GM12878 (cell line): ENCODE data around the gene PRRT1. TPM values are rescaled to one million over a fixed set of nuclear protein-coding genes. Genes with fewer than 3 reads are reported as not detected.
A peak's percentile ranks its signal among the peaks of the same experiment; 100 is the strongest.

Source experiments
- ASH2L ChIP-seq: fragments of 300-600, 200-600 bp; sonication (generic); IDR thresholded peaks from 2 replicates; pipeline ENCODE4 v1.6.1; 2017; ENCODE audit warnings: low read depth, mild to moderate bottlenecking, borderline replicate concordance
- ATF7 ChIP-seq: fragments of 450-650 bp; IDR thresholded peaks from 2 replicates; pipeline ENCODE4 v1.6.1; 2016; ENCODE audit warnings: low read depth, mild to moderate bottlenecking
- CTCF ChIP-seq, 3 experiments: IDR thresholded peaks in 2 of 3; conservative IDR thresholded peaks in 1 of 3; 2 replicates each; pipeline ENCODE4 v1.5.1; 2011; ENCODE audit warnings: low read depth in 3 of 3, low read length in 3 of 3, mild to moderate bottlenecking in 3 of 3, control low read depth in 2 of 3, moderate library complexity in 2 of 3, inconsistent platforms in 1 of 3, mixed read lengths in 1 of 3; ENCODE audit not compliant: control insufficient read depth in 2 of 3, insufficient read depth in 1 of 3; ENCODE audit errors: extremely low read depth in 1 of 3
- EZH2 ChIP-seq: IDR thresholded peaks from 2 replicates; pipeline ENCODE4 v1.6.1; 2012; ENCODE audit warnings: low read depth, mild to moderate bottlenecking, control low read depth, inconsistent platforms, low read length, borderline replicate concordance; ENCODE audit not compliant: control insufficient read depth
- HSF1 ChIP-seq: fragments of 150-350 bp; IDR thresholded peaks from 2 replicates; pipeline ENCODE4 v1.6.1; 2014; ENCODE audit warnings: mild to moderate bottlenecking, low read depth, low read length
- IRF4 ChIP-seq: IDR thresholded peaks from 2 replicates; pipeline ENCODE4 v1.6.1; 2011; ENCODE audit warnings: low read depth, low read length
- NFYA ChIP-seq: IDR thresholded peaks from 2 replicates; pipeline ENCODE4 v1.6.1; 2011; ENCODE audit warnings: low read depth, mild to moderate bottlenecking, low read length, improper control_type of control experiment, borderline replicate concordance
- NFYB ChIP-seq: IDR thresholded peaks from 2 replicates; pipeline ENCODE4 v1.6.1; 2011; ENCODE audit warnings: low read depth, mild to moderate bottlenecking, low read length, improper control_type of control experiment, moderate library complexity; ENCODE audit not compliant: insufficient read depth
- POLR2AphosphoS2 ChIP-seq: IDR thresholded peaks from 2 replicates; pipeline ENCODE4 v1.6.1; 2011; ENCODE audit warnings: low read depth, mild to moderate bottlenecking, low read length, improper control_type of control experiment, moderate library complexity
- RAD21 ChIP-seq: IDR thresholded peaks from 2 replicates; pipeline ENCODE4 v1.6.1; 2011; ENCODE audit warnings: mild to moderate bottlenecking, low read depth, low read length, moderate library complexity; ENCODE audit not compliant: insufficient read depth
- RELB ChIP-seq: fragments of 450-650 bp; IDR thresholded peaks from 2 replicates; pipeline ENCODE4 v1.6.1; 2017; ENCODE audit warnings: low read depth, mild to moderate bottlenecking, moderate library complexity
- ZBTB4 ChIP-seq: fragments of 450-650 bp; formaldehyde crosslinking; IDR thresholded peaks from 2 replicates; pipeline ENCODE4 v1.4.0; 2022; ENCODE audit warnings: mild to moderate bottlenecking, moderate library complexity
- ZNF207 ChIP-seq: fragments of 450-650 bp; IDR thresholded peaks from 2 replicates; pipeline ENCODE4 v1.6.1; 2014; ENCODE audit warnings: antibody characterized with exemption, mild to moderate bottlenecking, borderline replicate concordance
- polyA plus RNA-seq, 11 experiments: library from polyadenylated mRNA; depleted of rRNA in 4 of 11; unstranded in 6 of 11; stranded (reverse) in 5 of 11; fragments of >200 nt; fragmentation: Nextera tagmentation in 4 of 11; fragmentation: Illumina TruSeq in 1 of 11; extraction: Ambion mirVana in 4 of 11; extraction: Trizol in 1 of 11; gene quantifications; 1 replicate in 1 of 11; 2 replicates in 10 of 11; pipeline versions ENCODE4 v1.2.1 to v1.2.3, GENCODE V29; 2011 to 2016; ENCODE audit warnings: inconsistent platforms in 2 of 11, missing spikeins in 2 of 11, low read depth in 1 of 11
- total RNA-seq, 4 experiments: library from RNA; depleted of rRNA in 3 of 4; stranded (reverse); fragments of >200 nt in 3 of 4; fragmentation: Illumina TruSeq in 1 of 4; extraction: Trizol in 1 of 4; gene quantifications; 2 replicates each; pipeline versions ENCODE4 v1.2.1 to v1.2.3, GENCODE V29; 2013 to 2021
- TF ChIP-seq, protein P1 (sequence below): IDR thresholded peaks from 2 replicates; pipeline ENCODE4 v1.6.1; 2012; ENCODE audit warnings: mild to moderate bottlenecking, low read depth, low read length

Gene PRRT1
- total and polyA plus RNA-seq, 10 of the 15 experiments (the other 5 are each of a cell fraction or from before 2014, with no cell fraction given) = 0.04 to 0.15 (median 0.10) TPM; not detected in 6

GRCh38 chr6:32190054-32190851, 38.5 kb upstream of the PRRT1 start, which contains the start of gene PBX2 (continued):
- no peak for TF ChIP-seq HSF1
- no peak for TF ChIP-seq ASH2L
- TF ChIP-seq, protein P1, sequence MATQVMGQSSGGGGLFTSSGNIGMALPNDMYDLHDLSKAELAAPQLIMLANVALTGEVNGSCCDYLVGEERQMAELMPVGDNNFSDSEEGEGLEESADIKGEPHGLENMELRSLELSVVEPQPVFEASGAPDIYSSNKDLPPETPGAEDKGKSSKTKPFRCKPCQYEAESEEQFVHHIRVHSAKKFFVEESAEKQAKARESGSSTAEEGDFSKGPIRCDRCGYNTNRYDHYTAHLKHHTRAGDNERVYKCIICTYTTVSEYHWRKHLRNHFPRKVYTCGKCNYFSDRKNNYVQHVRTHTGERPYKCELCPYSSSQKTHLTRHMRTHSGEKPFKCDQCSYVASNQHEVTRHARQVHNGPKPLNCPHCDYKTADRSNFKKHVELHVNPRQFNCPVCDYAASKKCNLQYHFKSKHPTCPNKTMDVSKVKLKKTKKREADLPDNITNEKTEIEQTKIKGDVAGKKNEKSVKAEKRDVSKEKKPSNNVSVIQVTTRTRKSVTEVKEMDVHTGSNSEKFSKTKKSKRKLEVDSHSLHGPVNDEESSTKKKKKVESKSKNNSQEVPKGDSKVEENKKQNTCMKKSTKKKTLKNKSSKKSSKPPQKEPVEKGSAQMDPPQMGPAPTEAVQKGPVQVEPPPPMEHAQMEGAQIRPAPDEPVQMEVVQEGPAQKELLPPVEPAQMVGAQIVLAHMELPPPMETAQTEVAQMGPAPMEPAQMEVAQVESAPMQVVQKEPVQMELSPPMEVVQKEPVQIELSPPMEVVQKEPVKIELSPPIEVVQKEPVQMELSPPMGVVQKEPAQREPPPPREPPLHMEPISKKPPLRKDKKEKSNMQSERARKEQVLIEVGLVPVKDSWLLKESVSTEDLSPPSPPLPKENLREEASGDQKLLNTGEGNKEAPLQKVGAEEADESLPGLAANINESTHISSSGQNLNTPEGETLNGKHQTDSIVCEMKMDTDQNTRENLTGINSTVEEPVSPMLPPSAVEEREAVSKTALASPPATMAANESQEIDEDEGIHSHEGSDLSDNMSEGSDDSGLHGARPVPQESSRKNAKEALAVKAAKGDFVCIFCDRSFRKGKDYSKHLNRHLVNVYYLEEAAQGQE = no peak
- no peak for TF ChIP-seq EZH2
- TF ChIP-seq POLR2AphosphoS2 = peak; percentile 70; the same call in 1 of the 2 replicates
- peak; percentile 87 for TF ChIP-seq ATF7
- 0 out of 6 replicates have a peak, but pooled peaks of 1 of the 3 experiments have one; percentile 2 for TF ChIP-seq CTCF (IDR thresholded peaks at IDR 0.05 in 2 of 3, conservative IDR thresholded peaks at IDR 0.05 in 1 of 3; ENCODE audit: control insufficient read depth in 2 of 3, extremely low read depth in 1 of 3, insufficient read depth in 1 of 3, low read depth in 3 of 3, low read length in 3 of 3)
- no peak for TF ChIP-seq RAD21
- no peak for TF ChIP-seq NFYA
- TF ChIP-seq ZNF207 = no peak
- no peak for TF ChIP-seq ZBTB4 (CRISPR knock-in tag)
- no peak for TF ChIP-seq NFYB
- TF ChIP-seq RELB = peak; percentile 88
- TF ChIP-seq IRF4 = peak; percentile 85
